ENCODE data around the gene UBAC2. TPM values are rescaled to one million over a fixed set of nuclear protein-coding genes. Genes with fewer than 3 reads are reported as not detected.

UBAC2 gene
- total and polyA plus RNA-seq, 4 experiments from 2014 or later, result 88.4 to 161 (median 101) TPM

DNA sequence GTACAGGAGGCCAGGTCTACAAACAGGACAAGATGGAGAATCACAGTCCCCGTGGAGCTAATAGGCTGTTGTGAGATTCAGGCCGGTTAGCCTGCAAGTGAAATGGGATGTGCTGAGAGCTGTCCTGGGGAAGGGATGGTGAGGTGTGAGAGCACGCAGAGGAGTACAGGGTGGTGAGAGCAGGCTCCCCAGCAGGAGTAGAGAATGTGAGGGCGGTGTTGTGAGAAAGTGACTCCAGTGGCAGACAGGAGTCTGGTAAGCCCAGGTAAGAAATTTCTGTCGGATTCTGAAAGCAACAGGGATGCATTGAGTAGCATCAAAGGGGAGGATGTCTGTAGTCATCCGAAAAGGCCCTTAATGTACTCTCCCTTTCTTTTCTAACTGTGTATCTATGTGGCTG, 157.3 kb downstream of the UBAC2 start:
- Histone ChIP-seq H3K36me3 (ENCODE audit: insufficient read depth, low read length) (no peaks in the 10 kb centered on the region), H3K27ac (ENCODE audit: low read depth, low read length) (peak overlapping the region; percentile 94), H3K27me3 (ENCODE audit: insufficient read depth, low read length) (no peaks in the 10 kb centered on the region), H3K4me1 (ENCODE audit: insufficient read depth, low read length) (peaks cover 98% of the 10 kb centered on the region), H3K9me3 (ENCODE audit: control insufficient read depth in 1 of 2, low read length in 2 of 2) (no peaks in the 10 kb centered on the region), H3K4me3 (ENCODE audit: low read length in 2 of 2) (peak overlapping the region; percentile 12 to 37)
- Mint-ChIP-seq H3K4me3 (peak overlapping the region; percentile 58 to 80 (median 72)), H3K27ac (peak overlapping the region; percentile 96 to 100 (median 99)), H3K27me3 (no peaks in the 10 kb centered on the region), H3K4me1 (peaks cover 87 to 100% (median 94%) of the 10 kb centered on the region in 4 donors), H3K36me3 (peaks cover 42 to 45% of the 10 kb centered on the region in 2 donors), H3K9me3 (peaks cover 0 to 6% (median 0%) of the 10 kb centered on the region in 8 donors)
- peak in 2 of 5 donors; percentile 44 to 56 for DNase-seq
- POLR2A ChIA-PET (ENCODE audit: partially characterized antibody), result interaction anchor here (1.3 to 21.5 kb wide), 10 partner anchors 8 to 88 kb away, joined by 4 to 929 read pairs (median 147); partner anchors contain the start of gene GPR183
- intact Hi-C loops (cut with micrococcal nuclease), result loop anchor here (1.0 to 2.0 kb wide), 4 partner anchors 7 to 75 kb away; no protein-coding TSS in a partner anchor
- CTCF ChIA-PET (ENCODE audit: partially characterized antibody), result interaction anchor here (0.6 to 7.0 kb wide), 5 partner anchors 9 to 79 kb away, joined by 3 to 32 read pairs (median 5); partner anchors contain the start of gene GPR183

- Mint-ChIP-seq H3K27me3 (no peaks in the 10 kb centered on the region), H3K9me3 (peaks cover 0 to 3% (median 0%) of the 10 kb centered on the region in 8 donors), H3K4me1 (peaks cover 84 to 100% (median 91%) of the 10 kb centered on the region in 4 donors), H3K4me3 (peak overlapping the region in 7 of 8 donors; percentile 18 to 90 (median 61)), H3K27ac (peak overlapping the region; percentile 96 to 99 (median 98)), H3K36me3 (peaks cover 39 to 42% of the 10 kb centered on the region in 2 donors)
- Histone ChIP-seq H3K9me3 (ENCODE audit: control insufficient read depth in 1 of 2, low read length in 2 of 2) (no peaks in the 10 kb centered on the region), H3K4me1 (ENCODE audit: insufficient read depth, low read length) (peaks cover 98% of the 10 kb centered on the region), H3K27ac (ENCODE audit: low read depth, low read length) (peak overlapping the region; percentile 94), H3K27me3 (ENCODE audit: insufficient read depth, low read length) (no peaks in the 10 kb centered on the region), H3K4me3 (ENCODE audit: low read length in 2 of 2) (no peak overlapping the region), H3K36me3 (ENCODE audit: insufficient read depth, low read length) (no peaks in the 10 kb centered on the region)
- POLR2A ChIA-PET (ENCODE audit: partially characterized antibody), result interaction anchor here (0.8 to 16.6 kb wide), 14 partner anchors 8 to 88 kb away, joined by 3 to 417 read pairs (median 30); partner anchors contain the start of gene GPR183
- intact Hi-C loops (cut with micrococcal nuclease), result no loop called here
- no peak for DNase-seq
- CTCF ChIA-PET (ENCODE audit: partially characterized antibody), result interaction anchor here (1.0 to 3.1 kb wide), 10 partner anchors 7 to 77 kb away, joined by 3 to 22 read pairs (median 10); partner anchors contain the start of gene GPR183
Observed at GRCh38 chr13:99359528-99359927, 158.9 kb downstream of the UBAC2 start.

DNA sequence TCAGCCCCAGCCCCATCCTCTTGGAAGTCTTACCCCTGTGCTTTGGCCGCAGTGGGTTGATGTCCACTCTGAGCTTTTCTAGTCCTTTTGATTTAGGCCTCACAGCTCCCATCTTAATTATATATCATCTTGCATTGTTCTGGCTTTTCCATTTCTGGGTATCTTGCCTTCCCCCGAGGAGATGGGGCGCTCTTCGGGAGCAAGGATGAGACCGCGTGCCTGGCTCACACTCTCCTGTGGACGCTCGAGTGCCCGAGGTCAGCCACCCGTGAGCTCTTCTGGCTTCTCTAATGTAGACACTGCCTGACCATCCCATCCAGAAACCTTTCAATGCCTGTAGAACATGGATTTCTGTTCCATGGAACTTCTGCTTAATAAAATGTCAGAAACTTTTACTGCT, 160.0 kb downstream of the UBAC2 start:
- H3K27me3 ChIP-seq (ENCODE audit: insufficient read depth, low read length), result no peaks in the 10 kb centered on the region
- no peaks in the 10 kb centered on the region for H3K9me3 ChIP-seq (ENCODE audit: control insufficient read depth in 1 of 2, low read length in 2 of 2)
- H3K9me3 Mint-ChIP-seq, result peaks cover 0 to 3% (median 0%) of the 10 kb centered on the region in 8 donors
- peak overlapping the region; percentile 94 for H3K27ac ChIP-seq (ENCODE audit: low read depth, low read length)
- peaks cover 98% of the 10 kb centered on the region for H3K4me1 ChIP-seq (ENCODE audit: insufficient read depth, low read length)
- peaks cover 82 to 100% (median 88%) of the 10 kb centered on the region in 4 donors for H3K4me1 Mint-ChIP-seq
- H3K4me3 ChIP-seq (ENCODE audit: low read length in 2 of 2), result peak overlapping the region in 1 of 2 donors; percentile 25
- H3K27me3 Mint-ChIP-seq, result no peaks in the 10 kb centered on the region
- CTCF ChIA-PET (ENCODE audit: partially characterized antibody), result interaction anchor here (0.6 to 3.1 kb wide), 15 partner anchors 9 to 95 kb away, joined by 3 to 22 read pairs (median 6); partner anchors contain the start of gene GPR183
- peak overlapping the region; percentile 0 to 90 (median 80) for H3K4me3 Mint-ChIP-seq
- intact Hi-C loops (cut with micrococcal nuclease), result loop anchor here (1.0 to 5.0 kb wide), 3 partner anchors 7 to 158 kb away; partner anchors contain the start of gene UBAC2
- H3K36me3 Mint-ChIP-seq, result peaks cover 41 to 42% of the 10 kb centered on the region in 2 donors
- no peaks in the 10 kb centered on the region for H3K36me3 ChIP-seq (ENCODE audit: insufficient read depth, low read length)
- POLR2A ChIA-PET (ENCODE audit: partially characterized antibody), result interaction anchor here (0.6 to 16.6 kb wide), 22 partner anchors 9 to 160 kb away, joined by 3 to 417 read pairs (median 17); partner anchors contain the start of genes GPR183 and UBAC2
- no peak for DNase-seq
- peak overlapping the region; percentile 96 to 99 (median 98) for H3K27ac Mint-ChIP-seq

DNA sequence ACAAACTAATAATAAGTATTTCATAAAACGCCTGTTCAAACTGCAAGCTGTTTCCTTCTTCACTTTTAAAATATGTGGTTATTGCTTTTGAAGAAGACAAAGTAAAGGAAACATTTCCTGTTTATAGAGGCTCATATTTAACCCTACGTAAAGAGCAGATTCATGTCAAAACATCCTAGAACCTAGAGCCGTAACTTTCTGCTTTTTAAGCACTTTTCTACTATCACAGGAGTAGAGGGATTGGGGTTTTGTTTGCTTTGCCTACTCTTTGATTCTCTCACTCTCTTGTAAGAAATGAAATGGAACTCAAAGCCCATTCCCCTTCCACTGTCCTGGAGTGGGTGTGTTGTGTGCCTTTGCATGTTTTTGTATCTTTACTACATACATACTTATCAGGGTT, 160.5 kb downstream of the UBAC2 start:
- H3K4me1 ChIP-seq (ENCODE audit: insufficient read depth, low read length), result peaks cover 98% of the 10 kb centered on the region
- peaks cover 0 to 3% (median 0%) of the 10 kb centered on the region in 8 donors for H3K9me3 Mint-ChIP-seq
- no peaks in the 10 kb centered on the region for H3K27me3 Mint-ChIP-seq
- no peaks in the 10 kb centered on the region for H3K36me3 ChIP-seq (ENCODE audit: insufficient read depth, low read length)
- ChIA-PET POLR2A (ENCODE audit: partially characterized antibody) (interaction anchor here (0.6 to 16.6 kb wide), 22 partner anchors 10 to 161 kb away, joined by 3 to 417 read pairs (median 17); partner anchors contain the start of genes GPR183 and UBAC2), CTCF (ENCODE audit: partially characterized antibody) (interaction anchor here (0.8 to 3.1 kb wide), 13 partner anchors 9 to 95 kb away, joined by 3 to 22 read pairs (median 10); partner anchors contain the start of gene GPR183)
- H3K9me3 ChIP-seq (ENCODE audit: control insufficient read depth in 1 of 2, low read length in 2 of 2), result no peaks in the 10 kb centered on the region
- peaks cover 38 to 46% of the 10 kb centered on the region in 2 donors for H3K36me3 Mint-ChIP-seq
- peak in 4 of 5 donors; percentile 58 to 75 (median 68) for DNase-seq
- H3K4me3 ChIP-seq (ENCODE audit: low read length in 2 of 2), result peak overlapping the region; percentile 25 to 28
- H3K27ac Mint-ChIP-seq, result peak overlapping the region; percentile 96 to 99 (median 98)
- H3K4me3 Mint-ChIP-seq, result peak overlapping the region; percentile 58 to 90 (median 80)
- intact Hi-C loops (cut with micrococcal nuclease), result loop anchor here (1.0 to 5.0 kb wide), 3 partner anchors 8 to 159 kb away; partner anchors contain the start of gene UBAC2
- peak overlapping the region; percentile 94 for H3K27ac ChIP-seq (ENCODE audit: low read depth, low read length)
- H3K4me1 Mint-ChIP-seq, result peaks cover 82 to 100% (median 88%) of the 10 kb centered on the region in 4 donors
- H3K27me3 ChIP-seq (ENCODE audit: insufficient read depth, low read length), result no peaks in the 10 kb centered on the region

- H3K9me3 ChIP-seq (ENCODE audit: control insufficient read depth in 1 of 2, low read length in 2 of 2), result no peaks in the 10 kb centered on the region
- intact Hi-C loops (cut with micrococcal nuclease), result loop anchor here (5.0 kb wide), 1 partner anchor 160 kb away; the partner anchor contains the start of gene UBAC2
- POLR2A ChIA-PET (ENCODE audit: partially characterized antibody), result interaction anchor here (1.5 to 16.6 kb wide), 11 partner anchors 8 to 91 kb away, joined by 3 to 417 read pairs (median 38); partner anchors contain the start of gene GPR183
- Mint-ChIP-seq H3K27ac (peak overlapping the region; percentile 89 to 99 (median 96)), H3K36me3 (peaks cover 33 to 47% of the 10 kb centered on the region in 2 donors), H3K9me3 (peaks cover 0 to 4% (median 0%) of the 10 kb centered on the region in 8 donors), H3K4me1 (peaks cover 80 to 100% (median 88%) of the 10 kb centered on the region in 4 donors), H3K4me3 (peak overlapping the region in 5 of 8 donors; percentile 46 to 80 (median 71)), H3K27me3 (no peaks in the 10 kb centered on the region)
- H3K36me3 ChIP-seq (ENCODE audit: insufficient read depth, low read length), result no peaks in the 10 kb centered on the region
- CTCF ChIA-PET (ENCODE audit: partially characterized antibody), result interaction anchor here (0.8 to 0.9 kb wide), 2 partner anchors 63 to 74 kb away, joined by 3 read pairs; no protein-coding TSS in a partner anchor
- DNase-seq, result no peak
- H3K4me1 ChIP-seq (ENCODE audit: insufficient read depth, low read length), result peaks cover 98% of the 10 kb centered on the region
- H3K4me3 ChIP-seq (ENCODE audit: low read length in 2 of 2), result peak overlapping the region in 1 of 2 donors; percentile 2
- peak overlapping the region; percentile 37 for H3K27ac ChIP-seq (ENCODE audit: low read depth, low read length)
- H3K27me3 ChIP-seq (ENCODE audit: insufficient read depth, low read length), result no peaks in the 10 kb centered on the region
Observed at GRCh38 chr13:99362362-99362761, 161.7 kb downstream of the UBAC2 start.

DNA sequence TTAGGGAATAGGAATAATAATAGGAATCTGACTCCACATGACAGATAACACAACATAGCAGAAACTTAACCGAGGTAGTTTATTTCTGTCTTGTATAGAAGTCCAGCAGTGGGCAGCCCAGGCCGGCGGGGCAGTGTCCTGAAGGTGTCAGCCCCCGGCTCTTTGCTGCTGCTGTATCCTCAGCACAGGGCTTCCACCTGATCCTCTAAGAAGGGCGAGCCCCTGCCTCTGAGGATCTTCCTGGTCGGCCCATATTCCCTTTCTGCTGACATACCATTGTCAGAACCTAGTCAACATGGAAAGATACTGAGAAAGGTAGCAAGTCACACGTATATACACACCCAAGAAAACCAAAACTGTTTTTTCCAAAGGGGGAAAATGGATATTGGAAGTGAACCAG, 162.7 kb downstream of the UBAC2 start:
- Mint-ChIP-seq H3K4me3 (peak overlapping the region in 5 of 8 donors; percentile 17 to 80 (median 36)), H3K27ac (peak overlapping the region; percentile 89 to 99 (median 96)), H3K36me3 (peaks cover 35 to 49% of the 10 kb centered on the region in 2 donors), H3K4me1 (peaks cover 81 to 100% (median 88%) of the 10 kb centered on the region in 4 donors), H3K27me3 (no peaks in the 10 kb centered on the region), H3K9me3 (peaks cover 0 to 4% (median 0%) of the 10 kb centered on the region in 8 donors)
- ChIA-PET CTCF (ENCODE audit: partially characterized antibody) (interaction anchor here (1.0 kb wide), 1 partner anchor 9 kb away, joined by 5 read pairs; no protein-coding TSS in a partner anchor), POLR2A (ENCODE audit: partially characterized antibody) (interaction anchor here (0.6 to 5.2 kb wide), 6 partner anchors 9 to 59 kb away, joined by 3 to 197 read pairs (median 22); partner anchors contain the start of gene GPR183)
- DNase-seq, result no peak
- Histone ChIP-seq H3K4me3 (ENCODE audit: low read length in 2 of 2) (no peak overlapping the region), H3K36me3 (ENCODE audit: insufficient read depth, low read length) (no peaks in the 10 kb centered on the region), H3K4me1 (ENCODE audit: insufficient read depth, low read length) (peaks cover 98% of the 10 kb centered on the region), H3K9me3 (ENCODE audit: control insufficient read depth in 1 of 2, low read length in 2 of 2) (no peaks in the 10 kb centered on the region), H3K27me3 (ENCODE audit: insufficient read depth, low read length) (no peaks in the 10 kb centered on the region), H3K27ac (ENCODE audit: low read depth, low read length) (peak overlapping the region; percentile 37)
- intact Hi-C loops (cut with micrococcal nuclease), result loop anchor here (5.0 kb wide), 1 partner anchor 161 kb away; the partner anchor contains the start of gene UBAC2

All from CD4-positive, alpha-beta memory T cell (primary cell).